Activated B cell treated with CpG ODN at 0.5 μM for 24 hours (primary cell): ENCODE data around the gene CDK5R2. TPM values are rescaled to one million over a fixed set of nuclear protein-coding genes. Genes with fewer than 3 reads are reported as not detected.

Source experiments
- ATAC-seq: fragments of 200-7000 bp; cut with Tn5 transposase; one replicate; pipeline ENCODE4 v1.10.0; 2021; ENCODE audit warnings: low read depth, mild to moderate bottlenecking, moderate library complexity
- CTCF ChIA-PET: fragments of 350-600 bp; sonication (Branson Sonifier 250); formaldehyde crosslinking; loops from one replicate; lab custom pipeline; 2021; ENCODE audit warnings: antibody characterized with exemption; lab: Charles Lee
- POLR2A ChIA-PET: fragments of 350-600 bp; sonication (Branson Sonifier 250); formaldehyde crosslinking; loops from one replicate; lab custom pipeline; 2021; ENCODE audit warnings: antibody characterized with exemption; lab: Charles Lee
- DNase-seq: peaks from one replicate; pipeline ENCODE4 v3.0.0; 2022
- H3K27ac Mint-ChIP-seq: one replicate; pipeline ENCODE4 v1.8.0; 2020; ENCODE audit warnings: mixed read lengths
- H3K27me3 Mint-ChIP-seq: one replicate; pipeline ENCODE4 v1.8.0; 2021; ENCODE audit warnings: mixed read lengths
- H3K36me3 Mint-ChIP-seq: one replicate; pipeline ENCODE4 v1.8.0; 2021; ENCODE audit warnings: low read depth, mixed read lengths
- H3K4me1 Mint-ChIP-seq: one replicate; pipeline ENCODE4 v1.8.0; 2021; ENCODE audit warnings: mixed read lengths
- H3K4me3 Mint-ChIP-seq: one replicate; pipeline ENCODE4 v1.8.0; 2020; ENCODE audit warnings: mild to moderate bottlenecking, mixed read lengths
- H3K9me3 Mint-ChIP-seq: one replicate; pipeline ENCODE4 v1.8.0; 2020; ENCODE audit warnings: mixed read lengths
- CTCF ChIP-seq: fragments of 200-600 bp; IDR thresholded peaks from one replicate; pipeline ENCODE4 v1.8.0; 2022; ENCODE audit warnings: antibody characterized with exemption, mild to moderate bottlenecking
- intact Hi-C: fragments of 100-400 bp; cut with micrococcal nuclease; formaldehyde crosslinking; loops from one replicate; pipeline ENCODE4 v1.15.1; 2024
- total RNA-seq: library from RNA; stranded (reverse); gene quantifications from 2 replicates; pipeline ENCODE4 v1.2.3, GENCODE V29; 2022

CDK5R2 gene
- total RNA-seq, 1 donor from 2014 or later: not detected

GRCh38 chr2:218983934-218984238 is 24.4 kb downstream of the CDK5R2 start:
- DNase-seq (no peak), ATAC-seq (no peak)
- Mint-ChIP-seq H3K36me3 (no peaks in the 10 kb centered on the region), H3K9me3 (no peaks in the 10 kb centered on the region), H3K27me3 (peaks cover 61% of the 10 kb centered on the region), H3K4me1 (peaks cover 34% of the 10 kb centered on the region), H3K4me3 (no peak overlapping the region), H3K27ac (no peak overlapping the region)
- intact Hi-C loops: loop anchor here (5.0 kb wide), 2 partner anchors 73 to 133 kb away; no protein-coding TSS in a partner anchor
- POLR2A ChIA-PET: no interaction called here
- CTCF ChIA-PET: interaction anchor here (5.1 kb wide), 1 partner anchor 12 kb away, joined by 25 read pairs; no protein-coding TSS in a partner anchor
- no peak for TF ChIP-seq CTCF

GRCh38 chr2:218984239-218985020 is 25.0 kb downstream of the CDK5R2 start:
- no peaks in the 10 kb centered on the region for H3K9me3 Mint-ChIP-seq
- H3K27ac Mint-ChIP-seq: no peak overlapping the region
- intact Hi-C loops: loop anchor here (5.0 kb wide), 2 partner anchors 73 to 133 kb away; no protein-coding TSS in a partner anchor
- no peak for TF ChIP-seq CTCF
- no peak for DNase-seq
- no peak for ATAC-seq
- peaks cover 66% of the 10 kb centered on the region for H3K27me3 Mint-ChIP-seq
- ChIA-PET POLR2A (no interaction called here), CTCF (interaction anchor here (5.1 kb wide), 1 partner anchor 12 kb away, joined by 25 read pairs; no protein-coding TSS in a partner anchor)
- peaks cover 34% of the 10 kb centered on the region for H3K4me1 Mint-ChIP-seq
- no peak overlapping the region for H3K4me3 Mint-ChIP-seq
- no peaks in the 10 kb centered on the region for H3K36me3 Mint-ChIP-seq

GRCh38 chr2:218985021-218985324 is 25.5 kb downstream of the CDK5R2 start, which contains the start of gene FEV:
FEV (minus strand) TSS chr2:218985184; CDS start chr2:218985075, 109 bp downstream.
- ATAC-seq: no peak
- peaks cover 67% of the 10 kb centered on the region for H3K27me3 Mint-ChIP-seq
- no peak for DNase-seq
- no peaks in the 10 kb centered on the region for H3K36me3 Mint-ChIP-seq
- H3K4me1 Mint-ChIP-seq: peaks cover 30% of the 10 kb centered on the region
- ChIA-PET POLR2A (no interaction called here), CTCF (no interaction called here)
- no peak for TF ChIP-seq CTCF
- no peaks in the 10 kb centered on the region for H3K9me3 Mint-ChIP-seq
- intact Hi-C loops: no loop called here
- H3K4me3 Mint-ChIP-seq: no peak within 1 kb of the TSS
- H3K27ac Mint-ChIP-seq: no peak within 1 kb of the TSS

- peaks cover 27% of the 10 kb centered on the region for H3K4me1 Mint-ChIP-seq
- no peak overlapping the region for H3K27ac Mint-ChIP-seq
- ChIA-PET CTCF (no interaction called here), POLR2A (no interaction called here)
- H3K36me3 Mint-ChIP-seq: no peaks in the 10 kb centered on the region
- intact Hi-C loops: no loop called here
- H3K27me3 Mint-ChIP-seq: peaks cover 67% of the 10 kb centered on the region
- H3K9me3 Mint-ChIP-seq: no peaks in the 10 kb centered on the region
- ATAC-seq (no peak), DNase-seq (no peak)
- no peak for TF ChIP-seq CTCF
- no peak overlapping the region for H3K4me3 Mint-ChIP-seq
Observed at GRCh38 chr2:218985325-218986091, 26.0 kb downstream of the CDK5R2 start.

GRCh38 chr2:218986148-218986761 is 26.8 kb downstream of the CDK5R2 start:
- ChIA-PET POLR2A (no interaction called here), CTCF (no interaction called here)
- Mint-ChIP-seq H3K4me3 (no peak overlapping the region), H3K9me3 (no peaks in the 10 kb centered on the region), H3K4me1 (peaks cover 22% of the 10 kb centered on the region), H3K27me3 (peaks cover 67% of the 10 kb centered on the region), H3K27ac (no peak overlapping the region), H3K36me3 (no peaks in the 10 kb centered on the region)
- no peak for ATAC-seq
- no peak for TF ChIP-seq CTCF
- no peak for DNase-seq
- intact Hi-C loops: no loop called here
